GM19463 (cell line): ENCODE results near the gene JADE3.
"Not testable (repeated sequence)": the region's sequence is repeated elsewhere in the genome, so short reads cannot be mapped to it uniquely, and the experiment has no call there.

Source experiments
- ATAC-seq: cut with Tn5 transposase; IDR thresholded peaks from one replicate; pipeline ENCODE4 v1.9.1; 2021; ENCODE audit warnings: mild to moderate bottlenecking, moderate library complexity; ENCODE audit not compliant: unreplicated experiment

JADE3 gene

DNA sequence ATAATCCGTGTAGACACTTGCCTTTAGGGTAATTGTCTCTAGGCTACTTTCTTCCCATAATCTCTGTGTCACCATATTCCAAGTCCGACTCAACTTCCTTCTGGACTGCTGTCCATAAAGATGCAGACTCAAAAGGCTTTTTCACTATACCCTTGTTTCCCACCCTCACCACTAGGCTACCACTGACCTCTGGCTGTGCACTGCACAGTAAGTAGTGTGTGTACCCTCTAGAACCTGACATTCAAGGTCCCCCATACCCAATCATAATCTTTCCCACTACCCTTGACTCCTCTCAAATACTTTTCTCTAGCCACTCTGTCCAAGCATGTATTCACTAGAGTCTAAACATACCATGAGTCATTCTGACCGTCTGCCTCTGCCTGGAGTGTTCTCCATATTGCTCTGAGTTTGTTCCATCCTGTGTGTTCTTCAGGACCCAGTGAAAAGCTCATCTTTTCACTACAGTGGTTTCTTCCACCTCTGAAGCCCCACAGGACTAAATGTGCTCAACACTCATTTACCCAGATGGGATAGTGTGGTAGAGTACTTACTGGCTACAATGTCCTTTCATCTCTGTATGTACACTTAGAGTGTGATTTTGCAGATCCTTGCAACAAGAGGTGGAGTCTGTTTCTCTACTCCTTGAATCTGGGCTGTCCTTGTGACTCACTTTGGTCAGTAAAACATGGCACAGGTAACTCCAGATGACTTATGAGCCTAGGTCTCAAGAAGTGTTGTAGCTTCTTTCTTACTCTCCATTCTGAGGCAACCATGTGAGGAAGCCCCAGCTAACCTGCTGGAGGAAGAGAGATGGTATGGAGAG is 17.4 kb downstream of the JADE3 start:
- ATAC-seq, result no peak

DNA sequence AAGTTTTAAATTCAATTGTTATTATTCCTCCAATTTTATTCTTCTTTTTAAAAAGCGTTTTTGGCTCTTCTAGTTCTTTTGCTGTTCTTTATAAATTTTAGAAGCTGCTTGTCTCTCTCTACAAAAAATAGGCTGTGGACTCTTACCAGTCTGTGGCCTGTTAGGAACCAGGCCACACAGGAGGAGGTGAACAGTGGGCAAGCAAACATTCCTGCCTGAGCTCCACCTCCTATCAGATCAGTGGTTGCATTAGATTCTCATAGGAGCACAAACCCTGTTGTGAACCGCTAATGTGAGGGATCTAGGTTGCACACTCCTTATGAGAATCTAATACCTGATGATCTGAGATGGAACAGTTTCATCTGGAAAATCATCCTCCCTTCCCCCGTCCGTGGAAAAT is 23.1 kb downstream of the JADE3 start:
- no peak for ATAC-seq

GRCh38 chrX:46938589-46938988 is 26.4 kb downstream of the JADE3 start:
- ATAC-seq, result no peak

DNA sequence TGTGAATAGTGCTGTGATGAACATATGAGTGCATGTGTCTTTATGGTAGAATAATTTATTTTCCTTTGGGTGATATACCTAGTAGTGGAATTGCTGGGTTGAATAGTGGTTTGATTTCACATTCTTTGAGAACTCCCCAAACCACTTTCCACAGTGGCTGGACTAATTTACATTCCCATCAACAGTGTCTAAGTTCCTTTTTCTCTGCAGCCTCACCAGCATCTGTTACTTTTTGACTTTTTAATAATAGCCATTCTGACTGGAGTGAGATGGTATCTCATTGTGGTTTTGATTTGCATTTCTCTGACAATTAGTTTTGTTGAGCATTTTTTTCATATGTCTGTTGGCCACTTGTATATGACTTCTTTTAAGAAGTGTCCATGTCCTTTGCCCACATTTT is 29.1 kb downstream of the JADE3 start:
- no peak for ATAC-seq

DNA sequence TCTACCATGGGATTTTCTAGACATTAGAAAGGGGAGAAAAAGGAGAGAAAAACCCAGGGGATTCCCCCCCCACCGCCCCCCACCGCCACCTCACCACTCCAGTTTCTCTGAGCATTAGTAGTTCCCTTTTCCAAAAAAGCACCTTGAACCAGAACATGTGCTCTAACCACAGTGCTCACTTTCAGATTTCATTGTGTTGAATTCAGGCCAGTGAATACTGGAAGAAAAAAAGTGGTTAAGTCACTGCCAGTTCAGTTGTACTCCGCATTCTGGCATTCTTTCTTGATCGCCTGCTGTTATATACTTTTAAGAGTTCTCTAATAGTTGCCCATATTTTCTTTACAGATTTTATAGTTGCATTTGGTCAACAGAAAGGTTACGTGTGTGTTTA is 40.9 kb downstream of the JADE3 start:
- peak; percentile 65 for ATAC-seq

- no peak for ATAC-seq
Measured at GRCh38 chrX:46953597-46953996, 41.4 kb downstream of the JADE3 start.

DNA sequence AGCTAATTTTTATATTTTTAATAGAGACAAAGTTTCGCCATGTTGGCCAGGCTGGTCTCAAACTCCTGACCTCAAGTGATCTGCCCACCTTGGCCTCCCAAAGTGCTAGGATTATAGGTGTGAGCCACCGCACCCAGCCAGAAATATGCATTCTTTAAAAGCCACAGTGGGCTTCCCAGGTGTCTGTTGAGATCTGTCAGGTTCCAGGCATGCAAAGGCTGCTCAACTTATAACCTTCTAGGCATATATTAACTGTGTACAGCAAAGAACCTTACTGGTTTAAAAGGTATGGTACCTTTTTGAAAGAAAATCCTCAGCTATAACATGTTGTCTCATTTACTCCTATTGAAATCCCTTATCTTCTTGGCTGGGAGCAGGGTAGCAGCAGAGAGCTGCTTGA is 42.5 kb downstream of the JADE3 start:
- no peak for ATAC-seq

DNA sequence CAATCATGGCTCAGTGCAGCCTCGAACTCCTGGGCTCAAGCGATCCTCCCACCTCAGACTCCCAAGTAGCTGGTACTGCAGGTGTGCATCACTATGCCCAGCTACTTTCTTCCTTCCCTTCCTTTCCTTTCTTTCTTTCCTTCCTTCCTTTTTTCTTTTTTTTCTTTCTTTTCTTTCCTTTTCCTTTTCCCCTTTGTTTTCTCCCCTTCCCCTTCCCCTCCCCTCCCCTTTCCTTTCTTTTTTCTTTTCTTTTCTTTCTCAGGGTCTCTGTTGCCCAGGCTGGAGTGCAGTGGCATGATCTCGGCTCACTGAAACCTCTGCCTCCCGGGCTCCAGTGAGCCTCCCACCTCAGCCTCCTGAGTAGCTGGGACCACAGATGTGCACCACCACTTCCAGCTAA is 44.4 kb downstream of the JADE3 start:
- ATAC-seq, result not testable (repeated sequence)

- ATAC-seq, result no peak
Measured at GRCh38 chrX:46957297-46957696, 45.1 kb downstream of the JADE3 start.

- ATAC-seq, result no peak
Measured at GRCh38 chrX:46959101-46959500, 46.9 kb downstream of the JADE3 start.

DNA sequence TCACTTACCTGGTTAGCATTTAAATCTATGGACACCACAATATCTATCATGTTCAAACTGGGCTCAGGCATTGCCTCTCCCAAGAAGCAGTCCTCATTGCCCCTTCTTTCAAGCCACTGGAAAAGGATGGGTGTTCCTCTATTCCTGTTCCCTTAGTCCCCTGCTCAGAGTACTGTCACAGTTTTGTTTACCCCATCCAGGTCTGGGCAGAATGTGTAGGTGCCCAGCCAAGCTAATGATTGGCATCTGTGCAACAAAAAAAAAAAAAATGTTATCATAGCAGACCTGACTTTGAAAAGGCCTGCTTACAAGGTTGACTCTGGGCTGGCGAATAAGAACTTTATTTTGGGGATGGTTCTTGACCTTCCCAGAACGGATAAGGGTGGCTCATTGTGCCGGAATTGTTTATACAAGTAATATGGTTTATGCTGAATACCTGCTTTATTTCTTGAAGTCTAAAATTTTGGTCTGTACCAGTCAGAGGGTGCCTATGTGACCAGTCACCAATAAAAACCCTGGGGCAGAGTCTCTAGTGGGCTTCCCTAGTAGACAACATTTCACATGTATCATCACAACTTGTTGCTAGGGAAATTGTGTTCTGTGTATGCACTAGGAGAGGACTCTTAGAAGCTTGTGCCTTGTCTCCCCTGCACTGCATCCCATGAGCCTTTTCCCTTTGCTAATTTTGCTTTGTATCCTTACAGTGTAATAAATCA is 47.9 kb downstream of the JADE3 start:
- ATAC-seq, result no peak

- no peak for ATAC-seq
Measured at GRCh38 chrX:46961097-46961496, 48.9 kb downstream of the JADE3 start.

DNA sequence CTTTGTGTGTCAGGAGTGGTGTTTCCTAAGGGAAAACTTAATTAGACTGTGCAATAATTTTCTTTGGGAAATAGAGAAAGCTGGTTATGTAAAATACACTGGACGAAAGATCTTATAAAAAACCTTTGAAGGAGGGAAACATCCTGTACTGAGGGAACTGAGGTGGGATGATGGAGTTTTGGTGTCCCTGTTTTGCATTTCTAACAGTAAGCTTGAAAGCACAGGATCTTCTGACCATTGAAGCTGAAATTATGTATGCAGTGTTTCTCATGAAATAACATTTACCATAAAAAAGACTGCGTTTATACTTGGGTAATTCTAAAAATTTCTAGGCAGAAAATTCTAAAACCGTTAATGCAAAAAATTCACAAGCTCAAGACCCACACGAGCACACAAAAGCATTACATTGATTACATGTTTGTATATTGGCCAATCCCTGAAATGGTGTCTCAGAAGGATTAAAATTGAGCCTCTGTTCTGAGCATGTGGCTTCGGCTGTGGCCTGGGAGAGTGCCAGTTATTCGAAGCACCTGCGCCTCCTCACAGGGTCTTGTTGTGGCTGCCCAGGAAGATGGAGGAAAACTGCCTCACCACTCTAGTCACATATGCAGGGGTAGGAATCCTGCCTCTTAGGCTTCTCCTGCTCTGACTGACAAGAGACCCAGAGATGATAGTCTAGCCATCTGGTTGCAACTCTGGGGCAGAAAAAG is 49.5 kb downstream of the JADE3 start:
- ATAC-seq, result no peak

GRCh38 chrX:46965125-46965758 is 53.0 kb downstream of the JADE3 start:
- no peak for ATAC-seq

DNA sequence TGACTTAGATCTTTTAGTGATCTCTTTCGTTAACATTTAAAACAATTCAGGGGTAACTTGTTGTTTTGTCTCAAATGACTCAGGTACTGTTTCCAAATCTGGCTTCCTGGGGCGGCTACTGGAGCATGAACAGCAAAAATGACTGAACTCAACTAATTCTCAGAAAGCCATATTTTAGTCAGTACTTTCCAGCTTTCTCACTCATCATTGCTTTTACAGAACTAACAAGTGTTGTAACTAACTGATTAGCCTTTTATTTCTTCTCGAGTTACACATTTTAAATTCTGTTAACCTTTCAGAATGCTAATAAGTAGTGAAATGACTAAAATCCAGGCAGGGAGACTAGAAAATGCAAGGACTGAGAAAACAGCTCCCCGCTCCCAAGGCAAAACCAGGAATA is 55.3 kb downstream of the JADE3 start:
- peak; percentile 52 for ATAC-seq

DNA sequence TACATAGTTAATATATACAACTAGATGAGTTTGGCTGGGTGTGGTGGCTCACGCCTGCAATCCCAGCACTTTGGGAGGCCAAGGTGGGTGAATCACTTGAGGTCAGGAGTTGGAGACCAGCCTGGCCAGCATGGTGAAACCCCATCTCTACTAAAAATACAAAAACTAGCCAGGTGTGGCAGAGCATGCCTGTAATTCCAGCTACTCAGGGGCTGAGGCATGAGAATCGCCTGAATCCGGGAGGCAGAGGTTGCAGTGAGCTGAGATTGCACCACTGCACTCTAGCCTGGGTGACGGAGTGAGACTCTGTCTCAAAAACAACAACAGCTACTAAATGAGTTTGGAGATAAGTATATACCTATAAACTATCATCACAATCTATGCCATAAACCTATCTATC is 64.8 kb downstream of the JADE3 start:
- not testable (repeated sequence) for ATAC-seq

GRCh38 chrX:46978341-46979291 is 66.4 kb downstream of the JADE3 start:
- ATAC-seq, result peak; percentile 76

- ATAC-seq, result no peak
Measured at GRCh38 chrX:46984705-46985104, 72.5 kb downstream of the JADE3 start.

DNA sequence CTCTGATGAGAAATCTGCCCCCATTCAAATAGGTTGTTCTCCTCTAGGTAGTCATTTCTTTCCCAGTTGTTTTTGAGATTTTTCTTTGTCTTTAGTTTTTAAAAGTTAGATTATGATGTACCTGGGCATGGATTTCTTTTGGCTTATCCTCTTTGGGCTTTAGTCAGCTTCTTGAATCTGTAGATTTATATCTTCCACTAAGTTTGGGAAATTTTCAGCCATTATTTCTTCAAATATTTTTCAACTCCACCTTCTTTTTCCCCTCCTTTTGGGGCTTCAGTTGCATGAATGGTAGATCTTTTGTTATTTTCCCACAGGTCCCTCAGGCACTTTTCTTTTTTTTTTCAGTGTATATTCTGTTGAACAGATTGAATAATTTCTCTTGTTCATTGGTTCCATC is 77.3 kb downstream of the JADE3 start:
- no peak for ATAC-seq

GRCh38 chrX:46991664-46992063 is 79.4 kb downstream of the JADE3 start:
- no peak for ATAC-seq
